HG02885 (cell line): ENCODE results near the gene ZBBX.
"Not testable (repeated sequence)": the region's sequence is repeated elsewhere in the genome, so short reads cannot be mapped to it uniquely, and the experiment has no call there.

ENCODE experiments used
- ATAC-seq: cut with Tn5 transposase; IDR thresholded peaks from one replicate; pipeline ENCODE4 v1.9.1; 2021; ENCODE audit warnings: mild to moderate bottlenecking; ENCODE audit not compliant: unreplicated experiment, poor library complexity

The ZBBX gene, protein sequence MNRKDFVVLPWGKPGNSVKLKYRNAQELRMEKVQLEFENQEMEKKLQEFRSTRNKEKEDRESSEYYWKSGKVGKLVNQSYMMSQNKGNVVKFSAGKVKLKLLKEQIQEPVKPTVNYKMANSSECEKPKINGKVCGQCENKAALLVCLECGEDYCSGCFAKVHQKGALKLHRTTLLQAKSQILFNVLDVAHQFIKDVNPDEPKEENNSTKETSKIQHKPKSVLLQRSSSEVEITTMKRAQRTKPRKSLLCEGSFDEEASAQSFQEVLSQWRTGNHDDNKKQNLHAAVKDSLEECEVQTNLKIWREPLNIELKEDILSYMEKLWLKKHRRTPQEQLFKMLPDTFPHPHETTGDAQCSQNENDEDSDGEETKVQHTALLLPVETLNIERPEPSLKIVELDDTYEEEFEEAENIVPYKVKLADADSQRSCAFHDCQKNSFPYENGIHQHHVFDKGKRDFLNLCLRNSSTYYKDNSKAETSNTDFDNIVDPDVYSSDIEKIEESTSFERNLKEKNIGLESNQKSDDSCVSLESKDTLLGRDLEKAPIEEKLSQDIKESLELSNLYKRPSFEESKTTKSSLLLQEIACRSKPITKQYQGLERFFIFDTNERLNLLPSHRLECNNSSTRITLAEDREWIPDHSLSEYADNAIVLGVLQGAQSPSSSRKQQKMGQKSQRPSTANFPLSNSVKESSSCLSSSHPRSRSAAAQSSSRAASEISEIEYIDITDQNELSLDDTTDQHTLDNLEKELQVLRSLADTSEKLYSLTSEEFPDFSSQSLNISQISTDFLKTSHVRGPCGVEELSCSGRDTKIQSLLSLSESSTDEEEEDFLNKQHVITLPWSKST

DNA sequence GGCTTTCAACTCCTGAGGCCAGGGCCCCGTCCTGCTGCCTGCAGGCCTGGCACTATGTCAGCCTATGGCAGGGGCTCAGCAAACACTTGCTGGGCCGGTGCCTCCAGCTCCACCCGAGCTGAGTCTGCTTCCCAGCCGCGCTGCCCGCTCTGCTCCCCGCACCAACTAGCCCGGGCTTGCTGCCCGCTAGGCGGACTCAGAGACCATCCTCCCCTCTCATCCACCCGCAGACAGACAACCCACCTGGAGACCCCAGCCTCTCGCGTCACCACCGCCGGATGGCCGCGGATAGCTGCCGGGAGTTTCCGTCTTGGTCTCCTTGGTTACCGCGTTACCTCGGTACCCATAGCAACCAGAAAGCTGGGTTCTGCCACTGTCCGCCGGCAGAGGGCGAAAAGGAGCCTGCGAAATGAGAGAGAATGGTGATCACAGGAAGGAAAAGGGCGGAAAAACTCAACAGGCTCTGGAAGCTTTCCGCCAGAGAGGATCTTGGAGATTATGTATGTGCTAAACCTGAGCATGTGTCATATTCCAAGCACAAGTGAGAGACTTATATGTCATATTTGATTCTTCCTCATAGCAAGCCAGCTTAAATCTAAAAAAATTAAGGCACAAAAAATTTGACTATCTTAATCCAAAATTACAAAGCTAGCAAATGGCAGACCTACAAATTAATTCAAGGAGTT lies at the start of gene ZBBX:
ZBBX (minus strand) TSS at position 294 of the 686 bp plus-strand sequence. CDS start 7,396 bp downstream, outside the sequence.
- ATAC-seq = peak; percentile 100

DNA sequence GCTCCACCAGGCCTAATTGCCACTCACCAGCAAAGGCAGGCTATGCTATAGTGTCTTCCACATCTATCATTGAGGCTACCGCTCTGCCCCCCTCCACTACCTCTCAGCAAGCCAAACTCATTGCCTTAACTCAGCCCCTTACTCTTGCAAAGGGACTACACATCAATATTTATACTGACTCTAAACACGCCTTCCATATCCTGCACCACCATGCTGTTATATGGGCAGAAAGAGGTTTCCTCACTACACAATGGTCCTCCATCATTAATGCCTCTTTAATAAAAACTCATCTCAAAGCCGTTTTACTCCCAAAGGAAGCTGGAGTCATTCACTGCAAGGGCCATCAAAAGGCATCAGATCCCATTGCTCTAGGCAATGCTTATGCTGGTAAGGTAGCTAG lies 46.9 kb upstream of the ZBBX start:
- ATAC-seq = not testable (repeated sequence)

DNA sequence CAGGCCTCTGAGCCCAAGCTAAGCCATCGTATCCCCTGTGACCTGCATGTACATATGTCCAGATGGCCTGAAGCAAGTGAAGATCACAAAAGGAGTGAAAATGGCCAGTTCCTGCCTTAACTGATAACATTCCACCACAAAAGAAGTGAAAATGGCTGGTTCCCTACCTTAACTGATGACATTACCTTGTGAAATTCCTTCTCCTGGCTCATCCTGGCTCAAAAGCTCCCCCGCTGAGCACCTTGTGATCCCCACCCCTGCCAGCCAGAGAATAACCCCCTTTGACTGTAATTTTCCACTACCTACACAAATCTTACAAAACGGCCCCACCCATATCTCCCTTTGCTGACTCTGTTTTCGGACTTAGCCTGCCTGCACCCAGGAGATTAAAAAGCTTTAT lies 42.3 kb upstream of the ZBBX start:
- not testable (repeated sequence) for ATAC-seq

DNA sequence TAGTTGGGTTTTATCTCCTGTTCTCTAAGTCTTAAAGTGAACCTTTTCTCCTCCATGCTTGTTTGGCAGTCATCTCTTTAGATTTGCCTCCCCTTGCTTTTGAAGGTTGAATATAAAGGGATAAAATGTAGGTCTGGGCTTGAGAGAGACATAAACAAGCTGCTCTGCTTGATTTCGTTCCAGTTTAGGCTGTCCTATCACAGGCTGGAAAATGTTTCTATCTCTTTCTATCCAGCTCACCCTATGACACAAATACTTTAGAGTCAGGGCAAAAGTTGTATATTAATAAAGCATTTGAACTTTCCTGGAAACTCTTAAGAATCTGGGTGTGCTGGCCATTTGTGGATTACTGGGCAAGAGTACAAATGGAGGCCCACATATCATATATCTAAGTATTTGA lies 29.5 kb upstream of the ZBBX start:
- no peak for ATAC-seq

DNA sequence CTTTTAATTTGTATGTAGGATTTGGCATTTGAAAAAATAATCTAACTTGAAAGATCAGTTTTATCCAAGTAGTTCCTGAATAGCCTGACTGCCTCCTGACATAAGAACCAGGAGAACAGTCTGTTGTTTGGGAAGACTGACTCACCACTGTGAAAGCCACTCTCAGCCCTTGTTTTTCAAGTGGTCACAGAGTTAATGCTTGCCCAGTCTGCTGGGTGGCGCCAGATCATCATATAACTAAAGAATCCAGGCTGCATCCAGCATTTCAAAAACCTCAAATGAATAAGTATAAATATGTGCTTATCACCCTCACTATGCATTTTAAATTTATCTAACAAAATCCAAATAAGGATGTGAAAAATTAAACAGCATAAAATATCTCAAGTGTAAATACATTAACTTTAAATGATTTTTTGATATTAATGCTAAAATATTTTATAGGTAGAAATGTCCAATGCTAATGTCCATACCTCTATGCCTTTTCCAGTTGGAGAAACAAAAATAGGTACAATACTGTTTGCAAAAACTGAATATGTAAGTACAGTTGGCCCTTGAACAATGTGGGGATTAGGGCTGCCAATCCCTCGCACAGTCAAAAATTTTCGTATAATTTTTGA lies 26.9 kb upstream of the ZBBX start:
- no peak for ATAC-seq

DNA sequence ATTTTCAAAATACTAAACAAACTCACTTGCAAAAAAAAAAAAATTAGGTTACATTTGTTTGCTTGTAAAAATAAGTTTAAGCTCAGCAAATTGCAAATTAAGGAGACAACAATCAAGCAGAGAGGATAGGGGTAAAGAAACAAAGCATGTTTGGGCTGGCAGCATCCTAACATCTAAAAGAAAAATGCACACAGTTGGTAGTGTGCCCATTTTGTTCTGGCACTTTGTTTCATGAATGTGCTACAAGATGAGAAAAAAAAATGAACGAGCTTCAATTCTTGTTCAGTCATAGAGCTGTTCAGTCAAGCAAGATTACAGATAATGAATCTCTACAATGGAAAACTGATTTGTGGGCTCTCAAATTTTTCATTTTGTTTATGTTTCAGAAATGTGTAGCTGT lies 17.7 kb upstream of the ZBBX start:
- ATAC-seq = no peak

DNA sequence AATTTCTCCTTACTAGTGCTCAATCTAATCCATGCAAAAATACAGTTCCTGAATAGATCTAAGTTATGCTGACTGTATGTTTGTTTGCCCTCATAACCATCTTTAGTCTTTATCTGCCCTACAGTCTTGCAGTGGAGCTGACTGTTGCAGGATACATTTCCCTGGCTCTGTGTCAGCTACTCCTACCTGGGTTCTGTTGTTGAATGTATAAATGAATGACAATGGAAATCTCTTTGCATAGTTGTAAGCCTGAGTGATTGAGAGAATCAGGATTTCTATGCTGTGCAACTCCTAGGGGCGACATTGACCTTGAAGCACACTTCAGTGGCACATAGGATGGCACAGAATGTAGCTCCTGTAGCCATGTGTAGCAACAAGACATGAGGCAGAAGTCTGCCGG lies 16.0 kb upstream of the ZBBX start:
- no peak for ATAC-seq

DNA sequence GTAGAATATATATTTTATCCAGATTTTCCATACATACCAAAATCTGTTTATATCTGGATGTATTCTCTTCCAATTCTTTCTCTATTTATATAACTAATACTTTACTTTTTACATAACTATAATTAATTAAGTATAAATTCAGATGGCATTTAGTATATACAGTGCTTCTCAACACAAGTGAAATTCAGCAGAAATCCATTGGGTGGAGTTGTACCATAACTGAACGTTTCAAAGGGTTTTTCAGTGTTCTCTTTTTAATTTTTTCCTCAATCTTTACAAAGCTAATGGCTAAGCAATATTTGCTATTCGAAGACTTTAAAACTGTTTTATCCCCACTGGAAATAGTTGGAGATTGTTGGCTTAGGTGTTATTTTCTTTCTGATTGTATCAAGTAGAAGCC lies 13.9 kb upstream of the ZBBX start:
- no peak for ATAC-seq

DNA sequence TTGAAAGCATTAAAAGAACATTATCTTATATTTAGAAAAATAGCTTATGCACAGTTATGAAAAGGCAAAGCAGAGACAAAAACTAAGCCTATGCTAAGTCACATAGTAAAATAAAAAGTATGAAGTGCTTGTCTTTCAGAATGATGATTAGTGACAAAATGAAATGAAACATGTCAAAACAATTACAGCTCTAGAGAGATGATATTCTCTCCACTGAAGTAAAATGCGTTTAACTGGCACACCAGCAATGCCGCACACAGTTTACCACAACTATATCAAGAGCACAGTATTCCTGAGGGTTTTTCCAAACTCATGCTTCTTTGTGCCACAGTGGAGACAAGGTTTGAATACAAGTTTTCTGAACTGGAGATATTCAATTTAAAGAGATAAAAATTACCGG lies 2.1 kb upstream of the ZBBX start:
- ATAC-seq = no peak

DNA sequence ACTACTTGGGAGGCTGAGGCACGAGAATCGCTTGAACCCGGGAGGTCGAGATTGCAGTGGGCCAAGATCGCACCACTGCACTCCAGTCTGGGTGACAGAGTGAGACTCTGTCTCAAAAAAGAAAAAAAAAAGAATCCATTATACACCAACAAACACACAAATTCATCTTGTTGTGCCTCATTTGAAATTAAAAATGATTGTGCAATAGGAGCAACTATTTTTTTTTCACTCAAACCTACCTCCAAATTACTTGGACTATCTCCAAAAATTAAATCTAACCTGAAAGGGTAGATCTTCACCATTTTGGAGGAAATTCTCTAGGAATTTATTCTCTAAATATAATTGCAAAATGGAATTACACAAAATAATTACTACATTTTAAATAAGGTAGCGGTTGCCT lies 4.6 kb downstream of the ZBBX start:
- no peak for ATAC-seq

DNA sequence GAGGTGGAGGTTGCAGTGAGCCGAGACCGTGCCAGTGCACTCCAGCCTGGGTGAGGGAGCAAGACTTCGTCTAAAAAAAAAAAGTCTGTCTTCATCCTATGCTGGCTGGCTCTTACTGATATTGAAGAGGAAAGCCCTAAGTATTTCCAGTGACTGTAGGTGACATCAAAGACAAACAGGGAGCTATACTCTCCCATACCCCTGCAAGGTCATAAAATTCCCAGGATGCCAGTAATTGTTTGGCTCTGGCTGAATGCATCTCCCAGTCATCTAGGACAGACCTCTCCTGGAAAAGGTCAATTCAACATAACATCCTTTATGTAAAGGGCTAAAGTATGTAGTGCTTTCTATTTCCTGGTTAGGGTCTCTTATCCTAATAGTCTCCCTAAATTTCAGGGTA lies 8.0 kb downstream of the ZBBX start:
- ATAC-seq = no peak

DNA sequence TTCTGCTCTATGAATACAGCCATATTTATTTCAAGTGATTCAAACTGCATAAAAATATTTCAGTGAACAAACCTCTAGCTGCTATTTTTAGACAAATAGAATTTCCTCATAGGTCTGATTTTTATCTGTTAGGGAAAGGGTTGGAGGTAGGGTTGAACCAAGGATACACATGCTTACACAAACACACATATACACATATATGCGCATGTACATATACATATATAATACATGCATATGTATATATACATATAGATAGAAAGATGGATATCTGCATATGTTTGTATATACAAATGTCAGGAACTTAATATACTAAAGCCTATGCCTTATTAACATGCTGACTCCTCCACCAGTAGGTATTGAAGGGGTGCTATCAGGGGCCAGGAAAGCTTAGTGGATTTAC lies 18.1 kb downstream of the ZBBX start:
- no peak for ATAC-seq

DNA sequence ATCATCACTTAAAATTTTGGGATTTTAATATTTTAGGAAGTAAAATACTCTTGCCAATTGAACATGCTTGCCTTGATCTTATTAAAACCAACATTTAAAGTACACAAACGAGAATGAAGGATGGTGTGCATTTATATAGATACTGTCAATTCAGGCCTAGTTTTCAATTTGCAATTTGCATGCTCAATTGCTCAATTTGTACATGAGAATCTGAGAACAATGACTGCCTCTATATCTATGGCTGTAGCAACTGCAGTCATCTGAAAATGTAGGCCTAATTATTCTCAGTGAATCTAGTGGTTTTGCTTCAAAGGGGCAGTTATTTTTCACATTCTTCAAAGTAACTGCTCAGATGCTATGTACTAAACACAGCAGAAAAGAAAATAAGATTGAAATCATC lies 18.8 kb downstream of the ZBBX start:
- ATAC-seq = no peak

DNA sequence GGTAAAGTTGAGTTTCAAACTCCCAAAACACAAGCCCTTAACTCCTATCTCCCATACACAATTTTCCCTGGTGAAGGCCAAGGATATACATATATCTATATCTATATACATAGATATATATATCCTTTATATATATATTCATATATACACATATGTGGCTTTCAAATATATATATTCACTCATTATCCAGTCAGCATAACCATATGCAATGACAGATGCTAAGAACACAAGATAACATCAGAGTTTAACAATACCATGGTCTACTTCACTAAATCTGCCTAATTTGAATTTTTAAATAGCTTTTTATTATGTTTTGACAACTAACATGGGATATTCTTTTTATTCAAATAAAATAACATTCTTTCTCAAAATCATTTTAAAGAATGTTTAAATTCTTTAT lies 24.7 kb downstream of the ZBBX start:
- ATAC-seq = no peak

DNA sequence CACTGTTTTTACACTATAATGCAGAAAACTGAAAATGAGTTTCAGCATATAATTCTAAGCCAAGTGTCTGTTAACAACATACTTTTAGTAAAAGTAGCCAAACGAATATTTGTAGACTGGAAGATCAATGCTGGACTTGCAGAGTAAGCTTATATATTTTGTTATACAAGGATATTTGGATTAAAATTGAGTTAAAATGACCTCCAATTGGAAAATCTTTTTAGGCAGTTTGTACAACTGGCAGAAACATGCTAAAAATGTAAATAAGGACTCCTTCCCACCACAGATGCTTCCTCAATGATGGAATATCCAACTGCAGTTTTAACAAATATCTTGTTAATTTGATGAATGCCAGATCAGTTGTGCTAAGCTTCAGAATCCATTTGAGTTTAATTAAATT lies 25.3 kb downstream of the ZBBX start:
- no peak for ATAC-seq

DNA sequence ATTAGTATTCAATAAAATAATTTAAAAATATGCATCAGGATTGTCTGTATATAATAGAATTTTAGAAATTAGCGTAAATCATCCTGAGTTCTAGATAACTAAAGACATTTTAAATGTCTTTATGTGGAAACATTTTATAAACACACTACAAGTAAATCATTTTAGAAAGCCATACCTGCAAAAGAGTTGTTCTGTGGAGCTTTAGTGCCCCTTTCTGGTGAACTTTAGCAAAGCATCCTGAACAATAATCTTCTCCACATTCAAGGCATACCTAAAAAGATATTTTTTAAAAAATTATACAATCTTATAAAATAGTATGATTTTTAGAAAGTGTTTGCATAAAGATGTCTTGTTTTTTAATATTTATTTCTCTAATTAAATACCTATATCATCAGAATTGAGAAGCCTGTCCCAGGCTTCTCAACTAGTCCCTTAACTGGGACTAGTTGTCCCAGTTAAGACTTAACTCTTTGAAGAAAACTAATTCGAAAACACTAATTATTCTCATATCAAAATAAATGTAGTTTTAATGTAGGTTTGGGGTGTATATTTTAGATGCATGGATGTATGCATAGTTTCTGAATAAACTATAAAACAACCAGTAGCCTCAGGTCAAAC lies 29.7 kb downstream of the ZBBX start:
- no peak for ATAC-seq

DNA sequence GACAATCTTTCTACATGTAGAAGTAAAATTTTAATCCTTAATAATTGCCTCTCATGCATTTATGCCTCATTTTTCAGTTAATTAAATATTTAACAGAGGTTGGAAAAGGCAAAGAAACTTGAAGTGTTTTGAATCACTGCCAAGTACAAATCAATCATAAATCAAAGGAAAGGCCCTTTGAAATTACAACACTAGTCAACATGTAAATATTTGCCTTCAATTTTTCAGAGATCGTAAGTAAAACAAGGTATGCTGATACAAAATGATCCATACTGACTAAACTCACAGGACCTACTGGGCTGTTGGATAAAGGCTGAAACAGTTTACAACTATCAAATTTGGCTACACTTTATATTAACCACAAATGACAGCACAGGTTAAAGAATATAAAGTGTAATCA lies 33.9 kb downstream of the ZBBX start:
- no peak for ATAC-seq

DNA sequence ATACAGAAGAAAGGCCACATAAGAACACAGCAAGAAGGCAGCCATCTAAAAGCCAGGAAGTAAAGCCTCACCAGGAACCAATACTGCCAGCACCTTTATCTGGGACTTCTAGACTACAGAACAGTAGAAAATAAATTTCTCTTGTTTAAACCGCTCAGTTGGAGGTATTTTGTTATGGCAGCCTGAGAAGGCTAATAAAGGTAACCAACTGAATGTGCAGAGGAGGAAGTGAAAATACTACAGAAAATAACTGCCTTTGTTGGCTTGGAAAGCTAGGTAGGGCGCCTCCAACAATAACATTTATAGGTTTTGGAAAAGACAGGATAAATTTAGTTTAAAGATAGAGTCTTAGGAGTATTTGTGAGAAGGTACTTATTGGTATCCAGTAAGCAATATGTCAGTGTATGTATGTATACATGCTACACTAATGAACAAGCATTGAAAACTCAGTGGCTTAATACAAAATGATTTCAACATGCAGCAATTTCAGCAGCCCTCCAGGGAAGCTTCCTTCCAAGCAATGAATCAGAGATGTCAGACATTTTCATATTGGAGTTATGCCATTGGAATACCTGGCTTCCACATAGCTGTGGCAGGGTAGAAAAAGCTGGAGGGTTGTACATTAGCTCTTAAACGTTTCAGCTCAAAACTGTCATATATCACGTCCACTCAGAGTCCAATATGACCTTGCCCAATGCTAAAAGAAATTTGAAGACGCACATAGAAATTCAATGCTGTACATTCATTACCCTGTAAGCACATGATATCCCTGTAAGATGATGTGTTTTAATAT lies 48.9 kb downstream of the ZBBX start:
- no peak for ATAC-seq

DNA sequence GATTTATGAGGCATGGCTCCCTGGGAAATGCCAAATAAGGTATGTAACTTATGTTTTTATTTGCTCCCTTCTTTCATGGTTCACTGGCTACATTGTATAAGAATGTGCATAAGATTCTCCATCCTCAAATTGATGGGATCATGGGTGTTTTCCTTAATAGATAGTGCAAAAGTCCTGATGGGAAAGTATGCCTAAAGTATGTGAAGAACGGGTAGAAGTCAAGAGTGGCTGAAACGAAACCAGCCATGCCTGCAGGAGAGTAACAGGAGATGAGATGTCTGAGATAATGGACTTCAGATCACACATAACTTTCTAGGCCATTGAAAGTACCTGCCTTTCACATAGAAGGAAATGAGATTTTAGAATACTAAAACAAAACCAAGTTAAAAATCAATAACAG lies 56.5 kb downstream of the ZBBX start:
- ATAC-seq = no peak
